IPS-18c (cell line): ENCODE results near the gene CORO2A.

ENCODE experiments used
- H3K4me3 ChIP-seq: 2 replicates; pipeline ENCODE4 v1.7.0; 2013; ENCODE audit warnings: low read depth, mild to moderate bottlenecking, low read length, moderate library complexity; ENCODE audit not compliant: insufficient read depth
- H3K9me3 ChIP-seq: one replicate; pipeline ENCODE4 v1.6.1; 2013; ENCODE audit warnings: mild to moderate bottlenecking, low read length, moderate library complexity; ENCODE audit not compliant: control insufficient read depth, insufficient read depth

The CORO2A gene

GRCh38 chr9:98203153-98203552 is 10.7 kb upstream of the CORO2A start:
- Histone ChIP-seq H3K4me3 (no peak overlapping the region), H3K9me3 (no peaks in the 10 kb centered on the region)

GRCh38 chr9:98202252-98202651 is 9.8 kb upstream of the CORO2A start:
- no peak overlapping the region for H3K4me3 ChIP-seq
- H3K9me3 ChIP-seq: no peaks in the 10 kb centered on the region

- H3K4me3 ChIP-seq: no peak overlapping the region
- no peaks in the 10 kb centered on the region for H3K9me3 ChIP-seq
These were observed 9.3 kb upstream of the CORO2A start for GRCh38 chr9:98201749-98202148.

- no peak overlapping the region for H3K4me3 ChIP-seq
- no peaks in the 10 kb centered on the region for H3K9me3 ChIP-seq
These were observed 8.7 kb upstream of the CORO2A start for GRCh38 chr9:98201102-98201501.

- H3K9me3 ChIP-seq: no peaks in the 10 kb centered on the region
- H3K4me3 ChIP-seq: no peak overlapping the region
These were observed 7.1 kb upstream of the CORO2A start for GRCh38 chr9:98199388-98200033.

GRCh38 chr9:98195671-98196070 is 3.2 kb upstream of the CORO2A start:
- Histone ChIP-seq H3K4me3 (no peak overlapping the region), H3K9me3 (no peaks in the 10 kb centered on the region)

- H3K4me3 ChIP-seq: peak overlapping the region; percentile 85; the same call in 1 of the 2 replicates
These were observed 1.0 kb upstream of the CORO2A start for GRCh38 chr9:98193336-98193944.

GRCh38 chr9:98191671-98192502 is 550 bp downstream of the CORO2A start:
- peak overlapping the region; percentile 85 for H3K4me3 ChIP-seq
- H3K9me3 ChIP-seq: no peaks in the 10 kb centered on the region

More at GRCh38 chr9:98193336-98193944, 1.0 kb upstream of the CORO2A start:
- no peaks in the 10 kb centered on the region for H3K9me3 ChIP-seq

- H3K9me3 ChIP-seq: no peaks in the 10 kb centered on the region
- peak overlapping the region; percentile 85; the same call in 1 of the 2 replicates for H3K4me3 ChIP-seq
These were observed 1.2 kb downstream of the CORO2A start for GRCh38 chr9:98191181-98191608.

GRCh38 chr9:98190757-98191105 is 1.7 kb downstream of the CORO2A start:
- no peak overlapping the region for H3K4me3 ChIP-seq
- H3K9me3 ChIP-seq: no peaks in the 10 kb centered on the region

- Histone ChIP-seq H3K4me3 (no peak overlapping the region), H3K9me3 (no peaks in the 10 kb centered on the region)
These were observed 3.0 kb downstream of the CORO2A start for GRCh38 chr9:98189412-98189811.

GRCh38 chr9:98187926-98188325 is 4.5 kb downstream of the CORO2A start:
- no peak overlapping the region for H3K4me3 ChIP-seq
- no peaks in the 10 kb centered on the region for H3K9me3 ChIP-seq

GRCh38 chr9:98186236-98186635 is 6.2 kb downstream of the CORO2A start:
- H3K4me3 ChIP-seq: no peak overlapping the region
- no peaks in the 10 kb centered on the region for H3K9me3 ChIP-seq

- Histone ChIP-seq H3K4me3 (no peak overlapping the region), H3K9me3 (no peaks in the 10 kb centered on the region)
These were observed 6.7 kb downstream of the CORO2A start for GRCh38 chr9:98185611-98186171.

GRCh38 chr9:98185021-98185567 is 7.3 kb downstream of the CORO2A start:
- H3K9me3 ChIP-seq: no peaks in the 10 kb centered on the region

GRCh38 chr9:98184326-98184725 is 8.1 kb downstream of the CORO2A start:
- H3K4me3 ChIP-seq: no peak overlapping the region
- H3K9me3 ChIP-seq: no peaks in the 10 kb centered on the region

More at GRCh38 chr9:98185021-98185567, 7.3 kb downstream of the CORO2A start:
- no peak overlapping the region for H3K4me3 ChIP-seq

GRCh38 chr9:98182889-98183599 is 9.4 kb downstream of the CORO2A start:
- no peaks in the 10 kb centered on the region for H3K9me3 ChIP-seq
- H3K4me3 ChIP-seq: no peak overlapping the region
